K562 (cell line): ENCODE measurements around the gene STX1A. TPM values are rescaled to one million over a fixed set of nuclear protein-coding genes. Genes with fewer than 3 reads are reported as not detected.

Experiments used
- ARID3B ChIP-seq: fragments of 250-450 bp; sonication (Bioruptor Pico); IDR thresholded peaks from 2 replicates; pipeline ENCODE4 v1.4.0; 2020; ENCODE audit warnings: borderline replicate concordance
- ASH1L ChIP-seq: fragments of 450-650 bp; IDR thresholded peaks from 2 replicates; pipeline ENCODE4 v1.6.1; 2018; ENCODE audit warnings: borderline replicate concordance, mild to moderate bottlenecking, low read depth; ENCODE audit not compliant: partially characterized antibody
- BRD9 ChIP-seq: fragments of 450-650 bp; IDR thresholded peaks from 2 replicates; pipeline ENCODE4 v1.6.1; 2018; ENCODE audit warnings: low read depth; ENCODE audit not compliant: partially characterized antibody
- CTCF ChIP-seq, 3 experiments: IDR thresholded peaks in 2 of 3; conservative IDR thresholded peaks in 1 of 3; 2 replicates each; pipeline ENCODE4 v1.5.1; 2011 to 2012; ENCODE audit warnings: low read length in 3 of 3, mild to moderate bottlenecking in 3 of 3, control low read depth in 2 of 3, improper control_type of control experiment in 1 of 3, inconsistent platforms in 1 of 3, low read depth in 1 of 3, mixed read lengths in 1 of 3, moderate library complexity in 1 of 3; ENCODE audit not compliant: insufficient read depth in 2 of 3
- ELF2 ChIP-seq: fragments of 250-450 bp; sonication (Bioruptor Pico); IDR thresholded peaks from 2 replicates; pipeline ENCODE4 v1.5.0; 2021; ENCODE audit warnings: mild to moderate bottlenecking
- EP400 ChIP-seq: fragments of 450-650 bp; IDR thresholded peaks from 2 replicates; pipeline ENCODE4 v1.6.1; 2017; ENCODE audit warnings: antibody characterized with exemption, mild to moderate bottlenecking, moderate library complexity
- ETV5 ChIP-seq: sonication (generic); formaldehyde crosslinking; IDR thresholded peaks from 2 replicates; pipeline ENCODE4 v1.4.0; 2020; ENCODE audit warnings: low read depth, mild to moderate bottlenecking, missing genetic modification reagents
- HBP1 ChIP-seq: fragments of 450-650 bp; formaldehyde crosslinking; IDR thresholded peaks from 2 replicates; pipeline ENCODE4 v1.4.0; 2022; ENCODE audit warnings: missing genetic modification characterization
- RB1 ChIP-seq: fragments of 450-650 bp; IDR thresholded peaks from 2 replicates; pipeline ENCODE4 v1.6.1; 2017; ENCODE audit warnings: low read depth, mild to moderate bottlenecking
- SAFB ChIP-seq: fragments of 200-400 bp; formaldehyde crosslinking; IDR thresholded peaks from 2 replicates; pipeline ENCODE4 v1.6.1; 2017; ENCODE audit warnings: low read depth, low read length, borderline replicate concordance
- SIN3A ChIP-seq, 2 experiments: fragments of 150-350 bp in 1 of 2; IDR thresholded peaks; 2 replicates each; pipeline ENCODE4 v1.6.1; 2011 to 2016; ENCODE audit warnings: borderline replicate concordance in 2 of 2, low read depth in 2 of 2, low read length in 2 of 2, mild to moderate bottlenecking in 2 of 2, moderate library complexity in 2 of 2; ENCODE audit not compliant: control insufficient read depth in 1 of 2
- STAG1 ChIP-seq: sonication (generic); formaldehyde crosslinking; IDR thresholded peaks from 2 replicates; pipeline ENCODE4 v1.5.0; 2020; ENCODE audit warnings: missing genetic modification reagents, borderline replicate concordance
- TRIM25 ChIP-seq: fragments of 450-650 bp; IDR thresholded peaks from 2 replicates; pipeline ENCODE4 v1.7.0; 2016; ENCODE audit warnings: borderline replicate concordance
- ZNF224 ChIP-seq: sonication (generic); formaldehyde crosslinking; IDR thresholded peaks from 2 replicates; pipeline ENCODE4 v1.8.0; 2022; ENCODE audit warnings: mild to moderate bottlenecking, missing genetic modification reagents
- ZNF696 ChIP-seq: fragments of 250-450 bp; sonication (Bioruptor Pico); conservative IDR thresholded peaks from 2 replicates; pipeline ENCODE4 v1.4.0; 2020; ENCODE audit warnings: mild to moderate bottlenecking, moderate library complexity
- ZNF79 ChIP-seq: fragments of 250-450 bp; sonication (Bioruptor Pico); IDR thresholded peaks from 2 replicates; pipeline ENCODE4 v1.4.0; 2020; ENCODE audit warnings: low read depth, mild to moderate bottlenecking, moderate library complexity
- polyA plus RNA-seq, 8 experiments: library from polyadenylated mRNA; depleted of rRNA in 4 of 8; stranded (reverse) in 5 of 8; unstranded in 3 of 8; fragments of >200 nt; fragmentation: Nextera tagmentation in 2 of 8; fragmentation: Illumina TruSeq in 1 of 8; extraction: Ambion mirVana in 2 of 8; extraction: Trizol in 1 of 8; gene quantifications; 2 replicates each; pipeline versions ENCODE4 v1.2.1 to v1.2.3, GENCODE V29; 2011 to 2014; ENCODE audit warnings: inconsistent platforms in 1 of 8, missing spikeins in 1 of 8
- total RNA-seq, 7 experiments: library from RNA; depleted of rRNA in 6 of 7; stranded (reverse); fragments of >200 nt in 6 of 7; fragmentation: Illumina TruSeq in 2 of 7; extraction: Trizol in 2 of 7; gene quantifications; 2 replicates each; pipeline versions ENCODE4 v1.2.1 to v1.2.3, GENCODE V29; 2011 to 2021; ENCODE audit warnings: low replicate concordance in 1 of 7

STX1A gene
- total and polyA plus RNA-seq, 9 of the 15 experiments (the other 6 are each of a cell fraction or from before 2014, with no cell fraction given) = 0.04 to 15.1 (median 6.3) TPM

- TF ChIP-seq TRIM25 (no peak), ELF2 (CRISPR knock-in tag) (no peak), RB1 (peak; percentile 69), ZNF224 (CRISPR knock-in tag) (no peak), ZNF696 (CRISPR knock-in tag) (no peak), EP400 (no peak), ETV5 (no peak), ASH1L (no peak), SIN3A (IDR thresholded peaks at IDR 0.05; ENCODE audit: borderline replicate concordance in 2 of 2, control insufficient read depth in 1 of 2, low read depth in 2 of 2, low read length in 2 of 2) (peak; percentile 45 to 59; a peak in 1 of 4 replicates), ARID3B (CRISPR knock-in tag) (no peak), CTCF (IDR thresholded peaks at IDR 0.05 in 2 of 3, conservative IDR thresholded peaks at IDR 0.05 in 1 of 3; ENCODE audit: insufficient read depth in 2 of 3, low read depth in 1 of 3, low read length in 3 of 3) (peak in 2 of 3 experiments; percentile 4 to 20; a peak in 1 of 6 replicates), STAG1 (CRISPR knock-in tag) (no peak), BRD9 (no peak), SAFB (peak; percentile 73), ZNF79 (CRISPR knock-in tag) (no peak), HBP1 (CRISPR knock-in tag) (no peak)
Observed at GRCh38 chr7:73718905-73719805, at the start of gene STX1A (continued).
